Bronchial epithelial cell (primary cell): Measurements from ENCODE around the gene SYT6. TPM values are rescaled to one million over a fixed set of nuclear protein-coding genes. Genes with fewer than 3 reads are reported as not detected.
A peak's percentile ranks its signal among the peaks of the same experiment; 100 is the strongest.
"Not testable (repeated sequence)": the region's sequence is repeated elsewhere in the genome, so short reads cannot be mapped to it uniquely, and the experiment has no call there.

Experiments used
- DNase-seq: peaks from one replicate; pipeline ENCODE4 v3.0.0-alpha.2; 2010; ENCODE audit warnings: low read depth
- FAIRE-seq: peaks from 2 replicates; lab custom pipeline; 2011; peaks lifted over from hg19 to GRCh38; lab: Jason Lieb, UNC
- H3K27me3 ChIP-seq: 2 replicates; pipeline ENCODE4 v1.5.1; 2011; ENCODE audit warnings: low read length; ENCODE audit not compliant: control insufficient read depth, insufficient read depth
- H3K36me3 ChIP-seq: 2 replicates; pipeline ENCODE4 v1.5.1; 2011; ENCODE audit warnings: low read length; ENCODE audit not compliant: control insufficient read depth, insufficient read depth
- H3K4me3 ChIP-seq: 2 replicates; pipeline ENCODE4 v1.5.1; 2011; ENCODE audit warnings: mild to moderate bottlenecking, low read depth, low read length, control low read depth
- total RNA-seq: library from RNA; depleted of rRNA; stranded (reverse); fragments of >200 nt; gene quantifications from 2 replicates; pipeline ENCODE4 v1.2.1, GENCODE V29; 2014
- TF ChIP-seq, protein P1 (sequence below): IDR thresholded peaks from 2 replicates; pipeline ENCODE4 v1.5.1; 2011; ENCODE audit warnings: mild to moderate bottlenecking, moderate library complexity, low read length, control low read depth, inconsistent platforms; ENCODE audit not compliant: insufficient read depth, severe bottlenecking

Gene SYT6
- total RNA-seq, 1 donor from 2014 or later = not detected

DNA sequence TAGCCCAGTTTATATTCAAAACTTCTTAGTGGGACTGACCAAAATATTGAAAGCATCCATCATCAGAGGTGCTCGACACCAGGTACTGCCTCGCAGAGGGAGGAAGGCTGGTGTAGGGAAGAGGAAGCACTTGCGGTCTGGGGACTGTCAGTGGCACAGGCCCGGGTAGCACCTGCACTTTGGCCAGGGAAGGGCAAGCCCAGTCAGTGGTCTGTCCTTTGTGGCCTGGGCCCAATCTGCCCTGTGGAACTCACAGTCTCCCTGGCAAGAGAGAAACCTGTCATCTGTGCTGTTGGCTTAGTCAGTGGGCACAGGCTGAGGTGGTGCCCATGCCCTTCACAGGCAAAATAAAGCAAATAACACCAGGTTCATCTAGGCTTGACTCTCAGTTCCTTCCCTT is 77.4 kb downstream of the SYT6 start:
- no peaks in the 10 kb centered on the region for H3K36me3 ChIP-seq
- H3K4me3 ChIP-seq = no peak overlapping the region
- DNase-seq (no peak), FAIRE-seq (no peak)
- peaks cover 6% of the 10 kb centered on the region for H3K27me3 ChIP-seq
- TF ChIP-seq, protein P1, sequence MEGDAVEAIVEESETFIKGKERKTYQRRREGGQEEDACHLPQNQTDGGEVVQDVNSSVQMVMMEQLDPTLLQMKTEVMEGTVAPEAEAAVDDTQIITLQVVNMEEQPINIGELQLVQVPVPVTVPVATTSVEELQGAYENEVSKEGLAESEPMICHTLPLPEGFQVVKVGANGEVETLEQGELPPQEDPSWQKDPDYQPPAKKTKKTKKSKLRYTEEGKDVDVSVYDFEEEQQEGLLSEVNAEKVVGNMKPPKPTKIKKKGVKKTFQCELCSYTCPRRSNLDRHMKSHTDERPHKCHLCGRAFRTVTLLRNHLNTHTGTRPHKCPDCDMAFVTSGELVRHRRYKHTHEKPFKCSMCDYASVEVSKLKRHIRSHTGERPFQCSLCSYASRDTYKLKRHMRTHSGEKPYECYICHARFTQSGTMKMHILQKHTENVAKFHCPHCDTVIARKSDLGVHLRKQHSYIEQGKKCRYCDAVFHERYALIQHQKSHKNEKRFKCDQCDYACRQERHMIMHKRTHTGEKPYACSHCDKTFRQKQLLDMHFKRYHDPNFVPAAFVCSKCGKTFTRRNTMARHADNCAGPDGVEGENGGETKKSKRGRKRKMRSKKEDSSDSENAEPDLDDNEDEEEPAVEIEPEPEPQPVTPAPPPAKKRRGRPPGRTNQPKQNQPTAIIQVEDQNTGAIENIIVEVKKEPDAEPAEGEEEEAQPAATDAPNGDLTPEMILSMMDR = no peak

GRCh38 chr1:114075546-114076242 is 78.0 kb downstream of the SYT6 start:
- Histone ChIP-seq H3K36me3 (no peaks in the 10 kb centered on the region), H3K27me3 (peaks cover 2% of the 10 kb centered on the region), H3K4me3 (no peak overlapping the region)
- DNase-seq = no peak
- no peak for FAIRE-seq
- TF ChIP-seq, protein P1 = no peak

DNA sequence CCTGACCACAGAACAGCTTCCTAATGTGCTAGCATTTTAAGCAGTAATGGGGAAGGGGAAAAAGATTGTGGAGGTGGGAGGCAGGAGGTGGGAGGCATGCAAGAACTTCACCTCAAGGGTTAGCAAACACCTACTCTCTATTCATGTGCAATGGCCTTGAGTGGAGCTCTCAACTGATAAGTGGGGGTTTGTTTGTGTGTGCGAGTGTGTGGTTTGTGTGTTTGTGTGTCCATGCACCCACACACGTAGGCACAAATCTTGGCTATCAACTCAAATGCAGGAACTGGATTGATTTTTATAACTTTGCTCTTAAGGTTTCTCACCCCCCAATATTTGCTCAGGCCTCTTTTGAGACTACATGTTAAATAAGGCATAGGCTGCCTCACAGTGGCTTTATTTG is 78.6 kb downstream of the SYT6 start:
- H3K27me3 ChIP-seq = peaks cover 2% of the 10 kb centered on the region
- DNase-seq (no peak), FAIRE-seq (no peak)
- H3K4me3 ChIP-seq = no peak overlapping the region
- H3K36me3 ChIP-seq = no peaks in the 10 kb centered on the region
- TF ChIP-seq, protein P1 = no peak

GRCh38 chr1:114072246-114072645 is 81.4 kb downstream of the SYT6 start:
- DNase-seq = no peak
- TF ChIP-seq, protein P1 = no peak
- Histone ChIP-seq H3K27me3 (no peaks in the 10 kb centered on the region), H3K36me3 (no peaks in the 10 kb centered on the region), H3K4me3 (no peak overlapping the region)
- no peak for FAIRE-seq

DNA sequence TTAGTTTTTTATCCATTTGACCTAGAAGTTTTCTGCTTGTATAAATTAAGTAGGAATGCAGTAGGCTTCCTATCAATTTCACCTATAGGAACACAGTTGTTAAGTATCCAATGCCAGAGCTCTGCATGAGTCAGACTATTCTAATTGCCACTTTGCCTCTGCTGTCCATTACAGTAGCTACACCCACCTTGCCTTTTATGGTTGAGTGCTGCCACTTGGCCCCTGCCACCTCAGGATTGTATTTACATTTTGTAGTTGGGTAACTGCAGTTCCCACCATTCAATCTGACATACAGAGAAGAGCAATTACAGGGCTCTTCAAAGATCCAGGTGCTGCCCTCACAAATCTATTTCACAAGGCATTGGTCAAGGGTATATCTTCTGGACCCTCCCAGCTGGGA is 83.9 kb downstream of the SYT6 start:
- DNase-seq, H3K27me3 ChIP-seq, H3K4me3 ChIP-seq, H3K36me3 ChIP-seq, FAIRE-seq: not testable (repeated sequence)

GRCh38 chr1:114068684-114069083 is 85.0 kb downstream of the SYT6 start:
- not testable (repeated sequence) for FAIRE-seq

DNA sequence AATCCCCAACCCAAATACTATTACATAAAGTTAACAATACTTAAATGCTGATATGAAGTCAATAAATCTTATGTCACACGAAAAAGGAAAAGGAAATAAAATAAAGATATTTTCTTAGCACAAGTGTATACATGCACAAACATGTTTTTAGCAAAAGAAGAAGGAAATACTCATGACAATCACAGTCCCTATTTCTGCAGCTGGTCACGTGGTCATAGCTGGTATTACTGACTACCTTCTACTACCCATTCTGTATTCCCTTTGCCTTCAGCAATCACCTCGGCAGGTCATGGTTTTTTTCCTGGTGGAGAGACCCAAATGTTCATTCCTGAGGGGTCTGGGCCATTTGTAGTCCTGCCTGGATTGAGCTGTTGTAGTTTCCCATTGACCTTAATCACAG is 88.0 kb downstream of the SYT6 start:
- H3K27me3 ChIP-seq, H3K36me3 ChIP-seq, FAIRE-seq, H3K4me3 ChIP-seq: not testable (repeated sequence)
- peak; percentile 30 for DNase-seq

More at GRCh38 chr1:114068684-114069083, 85.0 kb downstream of the SYT6 start:
- not testable (repeated sequence) for H3K36me3 ChIP-seq, DNase-seq, H3K4me3 ChIP-seq, H3K27me3 ChIP-seq
